ENCODE data around the gene DACH2.

GRCh38 chrX:86604607-86605006 lies 456.4 kb downstream of the DACH2 start:
- TF ChIP-seq CTCF (IDR thresholded peaks at IDR 0.05) (no peak), POLR2A (IDR thresholded peaks at IDR 0.05) (no peak)
